ENCODE measurements around the gene B4GALNT3.
"Not testable (repeated sequence)": the region's sequence is repeated elsewhere in the genome, so short reads cannot be mapped to it uniquely, and the experiment has no call there.

B4GALNT3 gene

GRCh38 chr12:561391-561705 lies 101.6 kb downstream of the B4GALNT3 start:
- DNase-seq, result no peak

GRCh38 chr12:561908-562593 lies 102.3 kb downstream of the B4GALNT3 start:
- no peak for DNase-seq

- no peak for DNase-seq
These were observed 102.9 kb downstream of the B4GALNT3 start for GRCh38 chr12:562634-563033.

- no peak for DNase-seq
These were observed 103.6 kb downstream of the B4GALNT3 start for GRCh38 chr12:563250-563781.

- no peak for DNase-seq
These were observed 104.1 kb downstream of the B4GALNT3 start for GRCh38 chr12:563787-564298.

- DNase-seq, result no peak
These were observed 105.4 kb downstream of the B4GALNT3 start for GRCh38 chr12:565161-565560.

GRCh38 chr12:565589-566105 lies 105.9 kb downstream of the B4GALNT3 start:
- no peak for DNase-seq

- no peak for DNase-seq
These were observed 108.7 kb downstream of the B4GALNT3 start for GRCh38 chr12:568486-568885.

GRCh38 chr12:569091-569676 lies 109.4 kb downstream of the B4GALNT3 start:
- DNase-seq, result no peak

GRCh38 chr12:569803-570434 lies 110.2 kb downstream of the B4GALNT3 start:
- DNase-seq, result peak; percentile 97

GRCh38 chr12:570435-570920 lies 110.7 kb downstream of the B4GALNT3 start:
- no peak for DNase-seq

GRCh38 chr12:570921-571794 lies 111.4 kb downstream of the B4GALNT3 start:
- peak; percentile 53 for DNase-seq

GRCh38 chr12:571795-572531 lies 112.2 kb downstream of the B4GALNT3 start:
- peak; percentile 54 for DNase-seq

- DNase-seq, result no peak
These were observed 112.8 kb downstream of the B4GALNT3 start for GRCh38 chr12:572532-572899.

GRCh38 chr12:573232-573631 lies 113.5 kb downstream of the B4GALNT3 start:
- DNase-seq, result no peak

- no peak for DNase-seq
These were observed 114.9 kb downstream of the B4GALNT3 start for GRCh38 chr12:574475-575128.

GRCh38 chr12:575129-575502 lies 115.4 kb downstream of the B4GALNT3 start:
- peak; percentile 56 for DNase-seq

- DNase-seq, result peak; percentile 99
These were observed 116.3 kb downstream of the B4GALNT3 start for GRCh38 chr12:575948-576614.

GRCh38 chr12:576615-577110 lies 116.9 kb downstream of the B4GALNT3 start:
- DNase-seq, result no peak

- DNase-seq, result not testable (repeated sequence)
These were observed 118.4 kb downstream of the B4GALNT3 start for GRCh38 chr12:577994-578747.

All from activated CD8-positive, alpha-beta memory T cell treated with anti-CD3 and anti-CD28 coated beads, Interleukin-2, amount 50 U/mL, for 48 hours (primary cell).